AG04449 (cell line): ENCODE measurements around the gene NCOA7.

ENCODE experiments used
- CTCF ChIA-PET: fragments of 350-600 bp; formaldehyde crosslinking; extraction: SDS; loops from one replicate; lab custom pipeline; 2021; ENCODE audit warnings: antibody characterized with exemption; lab: Yijun Ruan, JAX
- POLR2A ChIA-PET: fragments of 400-600, 350-600 bp; formaldehyde crosslinking; extraction: SDS; loops from one replicate; lab custom pipeline; 2020; ENCODE audit warnings: antibody characterized with exemption, inconsistent platforms; lab: Yijun Ruan, JAX
- DNase-seq: peaks from one replicate; pipeline ENCODE4 v3.0.0-alpha.2; 2010; ENCODE audit warnings: low read depth, low spot score
- H3K4me3 ChIP-seq: 2 replicates; pipeline ENCODE4 v1.5.1; 2011; ENCODE audit warnings: low read depth, mild to moderate bottlenecking, control low read depth, low read length
- CTCF ChIP-seq: IDR thresholded peaks from one replicate; pipeline ENCODE4 v1.5.1; 2011; ENCODE audit warnings: mild to moderate bottlenecking, moderate library complexity, low read length, control low read depth, inconsistent platforms; ENCODE audit not compliant: insufficient read depth; ENCODE audit errors: missing control alignments

Gene NCOA7

GRCh38 chr6:125831659-125832058 lies 40.9 kb downstream of the NCOA7 start:
- CTCF ChIA-PET, result interaction anchor here (1.3 kb wide), 1 partner anchor 125 kb away, joined by 6 read pairs; the partner anchor contains the start of gene HINT3
- no peak overlapping the region for H3K4me3 ChIP-seq
- TF ChIP-seq CTCF, result no peak
- no peak for DNase-seq
- POLR2A ChIA-PET, result no interaction called here

- CTCF ChIA-PET, result no interaction called here
- POLR2A ChIA-PET, result no interaction called here
Measured at GRCh38 chr6:125832391-125833117, 41.8 kb downstream of the NCOA7 start.

GRCh38 chr6:125834348-125834747 lies 43.6 kb downstream of the NCOA7 start:
- ChIA-PET POLR2A (no interaction called here), CTCF (interaction anchor here (1.1 to 3.1 kb wide), 5 partner anchors 23 to 122 kb away, joined by 3 to 15 read pairs (median 5); partner anchors contain the start of gene HINT3)
- no peak for DNase-seq
- TF ChIP-seq CTCF, result no peak
- no peak overlapping the region for H3K4me3 ChIP-seq

More at GRCh38 chr6:125832391-125833117, 41.8 kb downstream of the NCOA7 start:
- H3K4me3 ChIP-seq, result no peak overlapping the region
- DNase-seq, result no peak
- no peak for TF ChIP-seq CTCF

DNA sequence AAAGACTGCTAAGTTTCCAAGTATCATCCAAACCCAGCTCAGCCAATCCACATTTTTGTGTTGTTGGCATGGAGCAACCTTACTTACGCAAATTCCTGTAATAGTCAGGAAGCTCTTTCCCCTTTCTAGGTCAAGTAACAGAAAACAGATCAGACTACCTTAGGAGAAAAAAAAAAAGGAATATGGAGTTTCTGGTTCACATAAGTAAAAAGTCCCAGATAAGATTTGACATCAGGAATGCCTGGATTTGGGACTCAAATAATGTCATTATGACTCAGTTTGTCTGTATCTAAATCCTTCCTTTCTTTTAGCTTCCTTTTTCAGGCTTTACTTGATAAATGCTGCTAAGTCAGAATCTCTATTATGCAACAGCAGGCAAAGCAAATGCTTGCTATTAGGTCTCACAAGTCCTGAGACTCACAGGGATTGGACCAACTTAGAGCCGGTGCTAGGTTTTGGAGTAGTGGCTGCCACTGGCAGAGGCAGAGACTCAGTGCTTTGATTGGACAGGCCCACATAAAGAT lies 44.5 kb downstream of the NCOA7 start:
- no peak for TF ChIP-seq CTCF
- DNase-seq, result no peak
- POLR2A ChIA-PET, result interaction anchor here (0.7 kb wide), 1 partner anchor 118 kb away, joined by 5 read pairs; no protein-coding TSS in a partner anchor

DNA sequence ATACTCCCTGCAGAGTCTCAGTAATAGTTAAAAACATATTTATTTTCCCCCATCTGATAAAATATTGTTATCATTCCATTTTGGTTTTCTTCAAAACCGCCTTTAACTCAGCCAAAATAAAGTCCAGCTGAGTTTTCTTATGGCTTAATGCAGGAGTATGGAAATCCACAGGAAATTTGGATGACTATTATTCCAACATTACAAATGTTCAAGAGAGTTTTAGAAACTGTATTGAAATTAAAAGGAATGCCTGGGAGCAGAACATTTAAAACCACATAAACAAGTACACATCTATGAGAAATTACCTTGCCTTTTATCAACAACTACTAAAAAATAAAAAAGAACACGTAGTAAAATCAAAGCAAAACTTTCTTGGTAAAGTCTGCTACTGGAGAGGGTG lies 45.7 kb downstream of the NCOA7 start:
- TF ChIP-seq CTCF, result no peak

More for the DNA sequence above, 44.5 kb downstream of the NCOA7 start:
- CTCF ChIA-PET, result interaction anchor here (0.9 to 3.1 kb wide), 7 partner anchors 22 to 965 kb away, joined by 3 to 15 read pairs (median 3); partner anchors contain the start of gene HINT3
- H3K4me3 ChIP-seq, result no peak overlapping the region

DNA sequence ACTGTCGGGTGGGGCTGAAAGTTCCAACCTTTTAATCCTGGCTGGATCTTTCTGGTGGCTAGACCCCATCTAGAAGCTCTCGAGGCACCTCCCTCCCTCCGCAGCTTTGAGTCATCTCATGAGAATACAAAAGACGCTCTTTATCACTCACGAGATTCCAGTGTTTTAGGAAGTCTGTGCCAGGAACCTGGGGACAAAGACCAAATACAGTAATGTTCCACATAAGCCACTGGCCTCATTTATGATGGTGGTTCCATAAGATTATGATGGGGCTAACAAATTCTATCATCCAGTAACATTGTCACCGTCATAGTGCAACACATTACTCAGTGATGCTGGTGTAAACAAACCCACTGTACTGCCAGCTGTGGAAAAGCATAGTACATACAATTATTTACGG lies 48.7 kb downstream of the NCOA7 start:
- CTCF ChIA-PET, result interaction anchor here (0.9 to 1.0 kb wide), 3 partner anchors 18 to 135 kb away, joined by 3 to 4 read pairs (median 4); no protein-coding TSS in a partner anchor
- no peak for TF ChIP-seq CTCF
- POLR2A ChIA-PET, result no interaction called here
- no peak for DNase-seq
- H3K4me3 ChIP-seq, result no peak overlapping the region

More for the DNA sequence above, 45.7 kb downstream of the NCOA7 start:
- DNase-seq, result no peak
- POLR2A ChIA-PET, result no interaction called here
- H3K4me3 ChIP-seq, result no peak overlapping the region
- CTCF ChIA-PET, result interaction anchor here (3.1 kb wide), 1 partner anchor 21 kb away, joined by 15 read pairs; no protein-coding TSS in a partner anchor
